HL-60 (cell line): ENCODE measurements around the gene FBXO3.

ENCODE experiments used
- CTCF ChIP-seq: IDR thresholded peaks from one replicate; pipeline ENCODE4 v1.5.1; 2011; ENCODE audit warnings: low read length, control low read depth, inconsistent platforms; ENCODE audit not compliant: insufficient read depth
- REST ChIP-seq: IDR thresholded peaks from 2 replicates; pipeline ENCODE4 v1.6.1; 2012; ENCODE audit warnings: low read depth; ENCODE audit not compliant: insufficient replicate concordance

DNA sequence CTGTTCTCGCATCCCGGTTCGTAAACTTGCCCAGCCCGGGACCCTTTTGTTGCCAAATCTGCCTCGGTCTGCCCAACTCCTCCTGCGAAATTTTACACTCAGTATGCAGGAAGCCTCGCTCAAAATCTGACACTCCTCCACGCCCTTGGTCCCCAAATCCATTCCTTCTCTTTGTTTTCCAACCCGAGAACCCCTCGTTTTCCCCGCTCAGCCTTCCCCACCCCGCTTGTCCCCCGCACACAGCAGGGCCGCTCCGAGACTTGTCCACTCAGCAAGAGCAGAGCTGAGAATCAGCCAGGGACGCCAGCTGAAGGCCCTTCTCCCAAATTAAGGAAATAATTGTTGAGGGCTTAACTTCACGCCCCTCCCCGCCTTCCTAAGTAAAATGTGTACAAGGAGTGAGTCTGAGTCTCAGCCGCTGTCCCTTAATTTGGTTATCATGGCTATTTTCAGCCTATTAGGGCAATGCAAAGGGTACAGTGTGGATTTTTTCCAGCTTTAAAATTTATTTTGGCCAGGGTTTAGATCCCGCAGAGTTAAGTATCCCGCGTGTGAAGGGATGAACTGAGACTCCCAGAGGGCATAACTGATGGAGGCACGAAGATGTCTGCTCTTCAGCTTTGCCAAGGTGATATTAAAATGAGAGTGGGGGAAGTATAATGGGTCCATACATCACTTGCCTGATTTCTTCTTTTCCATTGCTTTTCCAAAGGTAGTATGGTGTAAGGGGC is 581 bp upstream of the FBXO3 start:
- TF ChIP-seq CTCF (no peak), REST (no peak)
